Right atrium auricular region (tissue), 2 donors: Measurements from ENCODE around the gene CCDC32. TPM values are rescaled to one million over a fixed set of nuclear protein-coding genes. Genes with fewer than 3 reads are reported as not detected.

Experiments used
- DNase-seq: peaks from one replicate; pipeline ENCODE4 v3.0.0-alpha.2; 2019; ENCODE audit warnings: low spot score
- H3K27ac ChIP-seq, 2 donors: fragments of 200-600 bp; sonication (generic); 1 replicate in 1 of 2; 2 replicates in 1 of 2; pipeline ENCODE4 v1.5.1; 2016 to 2019
- H3K27me3 ChIP-seq, 2 donors: fragments of 200-600 bp; sonication (generic); one replicate each; pipeline versions ENCODE4 v1.5.1 to v1.6.0; 2017 to 2019
- H3K36me3 ChIP-seq: fragments of 200-600 bp; sonication (generic); one replicate; pipeline ENCODE4 v1.5.1; 2016
- H3K4me1 ChIP-seq, 2 donors: fragments of 200-600 bp; sonication (generic); one replicate each; pipeline versions ENCODE4 v1.5.1 to v1.6.0; 2017 to 2019
- H3K4me3 ChIP-seq, 2 donors: fragments of 200-600 bp; sonication (generic); 1 replicate in 1 of 2; 2 replicates in 1 of 2; pipeline ENCODE4 v1.5.1; 2017 to 2019; ENCODE audit warnings: mild to moderate bottlenecking in 1 of 2, moderate library complexity in 1 of 2
- H3K9me3 ChIP-seq, 2 donors: fragments of 200-600 bp; sonication (generic); one replicate each; pipeline ENCODE4 v1.5.1; 2019
- total RNA-seq, 2 donors: library from RNA; depleted of rRNA; stranded (reverse); fragments of >200 nt; gene quantifications; one replicate each; pipeline ENCODE4 v1.1.0, GENCODE V29; 2016
- TF ChIP-seq, protein P1 (sequence below), 2 donors: fragments of 200-600 bp; sonication (generic); IDR thresholded peaks; one replicate each; pipeline ENCODE4 v1.5.1; 2019; ENCODE audit warnings: antibody characterized with exemption in 2 of 2

The CCDC32 gene
- total RNA-seq, 2 donors from 2014 or later, result 18.7 to 30.2 TPM

- peaks cover 8% of the 10 kb centered on the region for H3K36me3 ChIP-seq
Observed at GRCh38 chr15:40550341-40551037, 14.4 kb downstream of the CCDC32 start.

DNA sequence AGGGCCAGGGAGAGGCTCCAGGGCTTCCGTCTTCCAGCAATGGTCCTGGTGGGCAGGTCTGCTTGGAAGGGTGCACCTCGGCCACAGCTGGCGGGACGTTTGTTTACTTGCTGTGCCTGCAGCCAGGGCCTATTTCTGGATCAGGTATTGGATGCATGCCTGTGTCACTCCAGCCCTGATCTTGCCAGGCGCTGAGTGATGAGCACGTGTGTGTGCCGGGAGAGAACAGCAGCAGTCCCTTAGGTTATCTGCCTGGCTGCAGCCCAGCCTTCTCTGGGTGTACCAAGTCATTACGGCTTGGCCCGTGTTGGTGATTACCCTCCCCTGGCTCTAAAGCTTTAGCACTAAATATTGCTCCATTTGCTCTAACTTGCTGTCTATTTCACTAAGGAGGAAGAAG is 14.9 kb downstream of the CCDC32 start:
- H3K4me3 ChIP-seq, result no peak overlapping the region
- DNase-seq, result peak; percentile 71
- H3K36me3 ChIP-seq, result peaks cover 8% of the 10 kb centered on the region
- peak overlapping the region; percentile 75 to 86 for H3K27ac ChIP-seq
- peaks cover 0 to 37% of the 10 kb centered on the region in 2 donors for H3K4me1 ChIP-seq
- no peaks in the 10 kb centered on the region for H3K27me3 ChIP-seq
- TF ChIP-seq, protein P1, sequence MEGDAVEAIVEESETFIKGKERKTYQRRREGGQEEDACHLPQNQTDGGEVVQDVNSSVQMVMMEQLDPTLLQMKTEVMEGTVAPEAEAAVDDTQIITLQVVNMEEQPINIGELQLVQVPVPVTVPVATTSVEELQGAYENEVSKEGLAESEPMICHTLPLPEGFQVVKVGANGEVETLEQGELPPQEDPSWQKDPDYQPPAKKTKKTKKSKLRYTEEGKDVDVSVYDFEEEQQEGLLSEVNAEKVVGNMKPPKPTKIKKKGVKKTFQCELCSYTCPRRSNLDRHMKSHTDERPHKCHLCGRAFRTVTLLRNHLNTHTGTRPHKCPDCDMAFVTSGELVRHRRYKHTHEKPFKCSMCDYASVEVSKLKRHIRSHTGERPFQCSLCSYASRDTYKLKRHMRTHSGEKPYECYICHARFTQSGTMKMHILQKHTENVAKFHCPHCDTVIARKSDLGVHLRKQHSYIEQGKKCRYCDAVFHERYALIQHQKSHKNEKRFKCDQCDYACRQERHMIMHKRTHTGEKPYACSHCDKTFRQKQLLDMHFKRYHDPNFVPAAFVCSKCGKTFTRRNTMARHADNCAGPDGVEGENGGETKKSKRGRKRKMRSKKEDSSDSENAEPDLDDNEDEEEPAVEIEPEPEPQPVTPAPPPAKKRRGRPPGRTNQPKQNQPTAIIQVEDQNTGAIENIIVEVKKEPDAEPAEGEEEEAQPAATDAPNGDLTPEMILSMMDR (IDR thresholded peaks at IDR 0.05), result no peak
- no peaks in the 10 kb centered on the region for H3K9me3 ChIP-seq

More at GRCh38 chr15:40550341-40551037, 14.4 kb downstream of the CCDC32 start:
- H3K27me3 ChIP-seq, result no peaks in the 10 kb centered on the region
- peak overlapping the region; percentile 75 to 86 for H3K27ac ChIP-seq
- no peak overlapping the region for H3K4me3 ChIP-seq
- DNase-seq, result no peak
- TF ChIP-seq, protein P1 (IDR thresholded peaks at IDR 0.05), result no peak
- H3K9me3 ChIP-seq, result no peaks in the 10 kb centered on the region
- H3K4me1 ChIP-seq, result peaks cover 0 to 37% of the 10 kb centered on the region in 2 donors

DNA sequence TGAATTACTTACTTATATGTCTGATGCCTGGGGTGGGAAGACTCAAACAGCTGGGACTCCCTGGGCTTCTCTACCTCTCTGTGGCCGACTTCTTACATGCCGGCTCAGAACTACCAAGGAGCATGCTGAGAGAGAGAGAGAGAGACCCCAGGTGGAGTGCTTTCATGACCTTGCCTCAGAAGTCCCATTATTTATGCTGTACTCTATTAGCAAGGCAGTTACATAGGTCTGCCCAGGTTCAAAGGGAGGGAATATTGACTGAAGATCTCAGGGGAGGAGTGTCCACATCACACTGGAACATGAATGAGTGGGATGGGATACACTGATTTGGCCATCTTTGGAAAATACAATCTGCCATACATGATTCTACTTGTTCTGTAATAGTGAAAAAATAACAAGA is 16.2 kb downstream of the CCDC32 start:
- DNase-seq, result no peak
- Histone ChIP-seq H3K4me3 (no peak overlapping the region), H3K36me3 (peaks cover 8% of the 10 kb centered on the region), H3K27ac (peak overlapping the region in 1 of 2 donors; percentile 4), H3K9me3 (no peaks in the 10 kb centered on the region), H3K4me1 (peaks cover 0 to 28% of the 10 kb centered on the region in 2 donors), H3K27me3 (no peaks in the 10 kb centered on the region)
- TF ChIP-seq, protein P1 (IDR thresholded peaks at IDR 0.05), result no peak

DNA sequence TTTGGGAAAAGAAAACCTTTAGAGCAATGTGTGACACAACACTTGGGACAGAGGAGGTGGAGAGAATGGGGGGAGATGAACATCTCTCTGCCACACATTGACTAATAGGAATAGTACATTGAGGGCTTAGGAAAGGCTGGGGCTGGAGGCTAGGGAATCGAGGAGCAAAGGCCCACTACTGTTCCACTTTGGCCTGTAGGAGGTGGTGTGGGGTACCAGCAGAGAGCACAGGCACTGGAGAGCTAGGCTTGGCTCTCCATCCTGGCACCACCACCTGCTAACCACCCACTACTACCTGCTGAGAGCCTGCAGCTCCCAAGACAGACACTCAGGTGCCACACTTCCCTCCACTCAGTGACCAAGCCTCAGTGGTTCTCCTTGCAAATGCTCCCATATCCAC is 19.4 kb downstream of the CCDC32 start:
- no peaks in the 10 kb centered on the region for H3K36me3 ChIP-seq
- H3K4me1 ChIP-seq, result peaks cover 0 to 14% of the 10 kb centered on the region in 2 donors
- H3K4me3 ChIP-seq, result no peak overlapping the region
- no peaks in the 10 kb centered on the region for H3K9me3 ChIP-seq
- no peak overlapping the region for H3K27ac ChIP-seq
- H3K27me3 ChIP-seq, result no peaks in the 10 kb centered on the region
- DNase-seq, result no peak
- TF ChIP-seq, protein P1 (IDR thresholded peaks at IDR 0.05), result no peak

DNA sequence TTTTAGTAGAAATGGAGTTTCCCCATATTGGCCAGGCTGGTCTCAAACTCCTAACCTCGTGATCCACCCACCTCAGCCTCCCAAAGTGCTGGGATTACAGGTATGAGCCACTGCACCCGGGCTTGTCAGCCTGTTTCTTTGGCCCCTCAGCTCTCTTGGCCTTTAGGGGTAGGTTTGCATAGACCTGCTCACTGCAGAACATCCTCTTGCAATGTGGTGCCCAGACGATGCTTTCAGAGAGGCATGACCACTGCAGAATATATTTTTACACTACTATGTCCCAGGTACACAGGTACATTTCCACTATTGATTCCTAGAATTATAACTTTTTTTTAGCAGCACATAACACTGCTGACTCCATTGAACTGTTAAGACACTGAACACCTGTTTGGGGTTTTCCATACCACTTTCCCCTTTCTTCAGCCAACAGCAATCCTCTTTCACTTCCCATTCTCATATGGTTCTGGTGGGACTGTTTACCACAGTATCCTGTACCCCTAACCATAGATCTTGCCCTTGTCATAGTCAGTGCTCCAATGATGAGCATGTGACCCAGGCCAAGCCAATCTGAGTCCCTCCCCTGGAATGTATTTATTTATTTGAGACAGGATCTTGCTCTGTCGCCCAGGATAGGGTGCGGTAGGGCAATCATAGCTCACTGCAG is 21.1 kb downstream of the CCDC32 start:
- Histone ChIP-seq H3K4me3 (no peak overlapping the region), H3K9me3 (no peaks in the 10 kb centered on the region)
- TF ChIP-seq, protein P1 (IDR thresholded peaks at IDR 0.05), result no peak

More for the DNA sequence above, 21.1 kb downstream of the CCDC32 start:
- no peaks in the 10 kb centered on the region for H3K4me1 ChIP-seq
- H3K27me3 ChIP-seq, result no peaks in the 10 kb centered on the region
- no peak overlapping the region for H3K27ac ChIP-seq
- H3K36me3 ChIP-seq, result no peaks in the 10 kb centered on the region
- DNase-seq, result no peak
